ENCODE measurements around the gene EZH1.

EZH1 gene

DNA sequence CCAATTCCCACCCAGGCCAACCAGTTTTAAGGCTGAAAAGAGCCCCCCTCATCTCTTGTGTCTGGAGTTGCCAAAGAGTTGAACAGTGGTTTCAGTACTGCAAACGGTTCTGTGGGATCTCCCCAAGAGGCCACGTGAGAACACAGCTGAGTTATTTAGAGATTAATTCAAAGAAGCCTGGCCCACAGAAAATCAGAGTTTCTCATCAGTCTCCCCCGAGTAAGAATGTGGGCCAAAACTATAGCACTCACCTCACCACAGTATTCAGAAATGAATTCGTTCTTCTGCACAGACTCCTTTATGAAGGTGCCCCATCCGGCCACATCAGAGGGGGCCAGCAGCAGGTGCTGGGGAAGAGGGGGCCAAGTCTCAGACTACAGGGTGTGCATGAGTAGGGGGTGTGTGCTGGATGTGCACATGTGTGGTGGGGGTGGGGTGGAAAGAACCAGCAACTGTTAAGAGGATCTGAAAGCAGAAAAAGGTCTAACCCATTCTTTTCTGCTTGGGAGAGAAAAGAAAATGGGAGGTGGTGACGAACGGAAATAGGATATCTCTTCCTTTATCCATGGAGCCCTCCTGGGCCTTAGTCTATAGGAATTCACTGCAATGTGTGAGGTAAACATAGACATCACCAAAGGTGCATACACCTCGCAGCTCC lies 39.9 kb downstream of the EZH1 start:
- Histone ChIP-seq H3K27me3 (ENCODE audit: insufficient read depth, insufficient read length) (no peaks in the 10 kb centered on the region), H3K4me3 (ENCODE audit: insufficient read length, low read depth) (no peak overlapping the region), H3K9ac (ENCODE audit: insufficient read length, low read depth) (no peak overlapping the region), H3K9me3 (ENCODE audit: insufficient read depth, low read length) (no peaks in the 10 kb centered on the region), H3K4me1 (ENCODE audit: insufficient read depth, insufficient read length) (no peaks in the 10 kb centered on the region), H3K36me3 (ENCODE audit: insufficient read depth, insufficient read length, low read length) (peaks cover 76% of the 10 kb centered on the region)
- no peak for DNase-seq (ENCODE audit: low read depth, low spot score)
- TF ChIP-seq YY1 (IDR thresholded peaks at IDR 0.05; ENCODE audit: insufficient read depth, insufficient read length): no peak
- no peak for TF ChIP-seq SUZ12 (IDR thresholded peaks at IDR 0.05; ENCODE audit: extremely low read depth, insufficient read depth, insufficient read length)
- TF ChIP-seq ZNF274 (IDR thresholded peaks at IDR 0.05; ENCODE audit: low read depth, low read length): no peak

GRCh38 chr17:42704490-42704836 lies 40.4 kb downstream of the EZH1 start:
- H3K4me1 ChIP-seq (ENCODE audit: insufficient read depth, insufficient read length): peaks cover 2% of the 10 kb centered on the region
- H3K27me3 ChIP-seq (ENCODE audit: insufficient read depth, insufficient read length): no peaks in the 10 kb centered on the region
- DNase-seq (ENCODE audit: low read depth, low spot score): no peak
- no peak overlapping the region for H3K4me3 ChIP-seq (ENCODE audit: insufficient read length, low read depth)
- H3K36me3 ChIP-seq (ENCODE audit: insufficient read depth, insufficient read length, low read length): peaks cover 74% of the 10 kb centered on the region
- TF ChIP-seq SUZ12 (IDR thresholded peaks at IDR 0.05; ENCODE audit: extremely low read depth, insufficient read depth, insufficient read length) (no peak), YY1 (IDR thresholded peaks at IDR 0.05; ENCODE audit: insufficient read depth, insufficient read length) (no peak), ZNF274 (IDR thresholded peaks at IDR 0.05; ENCODE audit: low read depth, low read length) (no peak)
- no peaks in the 10 kb centered on the region for H3K9me3 ChIP-seq (ENCODE audit: insufficient read depth, low read length)
- H3K9ac ChIP-seq (ENCODE audit: insufficient read length, low read depth): no peak overlapping the region

DNA sequence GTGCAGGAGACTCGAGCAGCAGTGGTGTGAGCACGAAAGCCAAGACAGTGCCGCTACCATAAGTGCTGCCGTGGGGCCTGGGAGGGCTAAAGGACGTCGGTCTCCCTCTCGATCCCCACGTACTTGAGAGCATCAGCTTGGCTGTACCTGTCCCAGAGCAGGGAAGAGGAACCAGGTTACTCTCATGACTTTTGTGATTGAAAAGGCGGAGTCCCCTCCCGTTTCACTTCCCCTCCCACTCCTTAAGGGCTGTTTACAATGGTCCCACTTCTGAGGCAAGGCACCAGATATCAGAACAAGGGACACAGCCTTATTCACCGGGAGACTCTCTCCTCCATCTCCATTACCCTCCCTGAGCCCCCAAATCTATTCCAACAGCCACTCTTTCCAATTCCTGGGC lies 42.4 kb downstream of the EZH1 start:
- H3K4me1 ChIP-seq (ENCODE audit: insufficient read depth, insufficient read length): peaks cover 7% of the 10 kb centered on the region
- H3K9ac ChIP-seq (ENCODE audit: insufficient read length, low read depth): no peak overlapping the region
- no peak overlapping the region for H3K4me3 ChIP-seq (ENCODE audit: insufficient read length, low read depth)
- H3K36me3 ChIP-seq (ENCODE audit: insufficient read depth, insufficient read length, low read length): peaks cover 67% of the 10 kb centered on the region
- H3K27me3 ChIP-seq (ENCODE audit: insufficient read depth, insufficient read length): no peaks in the 10 kb centered on the region
- DNase-seq (ENCODE audit: low read depth, low spot score): no peak
- no peak for TF ChIP-seq ZNF274 (IDR thresholded peaks at IDR 0.05; ENCODE audit: low read depth, low read length)
- TF ChIP-seq YY1 (IDR thresholded peaks at IDR 0.05; ENCODE audit: insufficient read depth, insufficient read length): no peak
- no peak for TF ChIP-seq SUZ12 (IDR thresholded peaks at IDR 0.05; ENCODE audit: extremely low read depth, insufficient read depth, insufficient read length)
- no peaks in the 10 kb centered on the region for H3K9me3 ChIP-seq (ENCODE audit: insufficient read depth, low read length)

DNA sequence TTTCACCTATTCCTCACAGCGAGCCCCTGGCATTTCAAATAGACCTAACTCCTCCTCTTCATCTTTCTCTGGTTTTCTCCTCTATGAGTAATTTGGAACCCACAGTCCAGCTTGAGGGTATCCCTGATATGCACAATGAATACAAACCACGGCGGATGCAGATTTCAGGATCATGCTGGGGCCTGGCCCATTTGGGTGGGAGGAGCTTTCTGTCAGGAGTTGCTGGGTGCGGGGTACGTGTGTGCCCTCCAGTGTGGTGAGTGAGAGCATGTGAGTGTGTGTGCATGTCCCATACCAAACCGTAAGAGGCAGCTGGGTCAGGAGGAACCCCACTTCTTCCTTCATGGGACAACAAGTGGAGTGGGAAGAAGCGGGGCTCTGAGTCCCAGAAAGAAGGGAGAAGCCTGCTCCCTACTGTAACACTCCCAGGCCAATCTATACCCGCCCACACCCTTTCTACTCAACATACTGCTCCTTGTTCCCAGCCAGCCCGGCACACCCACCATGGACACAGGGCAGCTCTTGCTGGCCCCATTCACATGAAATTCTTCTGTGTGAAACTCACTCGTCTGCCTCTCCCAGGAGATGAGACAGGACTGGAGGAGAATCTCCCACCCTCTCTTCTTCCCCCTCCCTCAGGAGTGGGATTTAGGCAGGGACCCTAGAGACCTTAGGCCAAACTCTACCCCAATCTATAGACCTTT lies 44.1 kb downstream of the EZH1 start:
- Histone ChIP-seq H3K27me3 (ENCODE audit: insufficient read depth, insufficient read length) (no peaks in the 10 kb centered on the region), H3K4me1 (ENCODE audit: insufficient read depth, insufficient read length) (peaks cover 7% of the 10 kb centered on the region), H3K36me3 (ENCODE audit: insufficient read depth, insufficient read length, low read length) (peaks cover 66% of the 10 kb centered on the region), H3K9ac (ENCODE audit: insufficient read length, low read depth) (no peak overlapping the region), H3K4me3 (ENCODE audit: insufficient read length, low read depth) (no peak overlapping the region), H3K9me3 (ENCODE audit: insufficient read depth, low read length) (no peaks in the 10 kb centered on the region)
- DNase-seq (ENCODE audit: low read depth, low spot score): no peak
- TF ChIP-seq YY1 (IDR thresholded peaks at IDR 0.05; ENCODE audit: insufficient read depth, insufficient read length): no peak
- no peak for TF ChIP-seq ZNF274 (IDR thresholded peaks at IDR 0.05; ENCODE audit: low read depth, low read length)
- TF ChIP-seq SUZ12 (IDR thresholded peaks at IDR 0.05; ENCODE audit: extremely low read depth, insufficient read depth, insufficient read length): no peak

DNA sequence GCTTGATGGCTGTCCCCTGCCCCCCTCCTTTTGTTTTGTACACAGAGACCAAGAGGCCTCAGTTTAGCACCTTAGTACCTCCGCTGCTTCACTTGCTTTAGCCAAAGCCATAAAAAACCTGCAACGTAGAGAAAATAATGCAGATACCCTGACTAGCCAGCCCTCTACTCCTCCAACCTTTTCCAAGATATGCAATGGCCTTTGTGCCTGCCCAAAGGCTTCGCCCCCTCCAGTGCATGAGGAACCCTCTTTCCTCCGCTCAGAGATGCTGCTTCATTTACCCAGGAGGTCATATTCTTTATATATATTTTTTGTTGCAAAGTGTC lies 45.5 kb downstream of the EZH1 start:
- no peaks in the 10 kb centered on the region for H3K9me3 ChIP-seq (ENCODE audit: insufficient read depth, low read length)
- no peak overlapping the region for H3K4me3 ChIP-seq (ENCODE audit: insufficient read length, low read depth)
- DNase-seq (ENCODE audit: low read depth, low spot score): no peak
- no peaks in the 10 kb centered on the region for H3K27me3 ChIP-seq (ENCODE audit: insufficient read depth, insufficient read length)
- H3K4me1 ChIP-seq (ENCODE audit: insufficient read depth, insufficient read length): peaks cover 11% of the 10 kb centered on the region
- no peak overlapping the region for H3K9ac ChIP-seq (ENCODE audit: insufficient read length, low read depth)
- peaks cover 69% of the 10 kb centered on the region for H3K36me3 ChIP-seq (ENCODE audit: insufficient read depth, insufficient read length, low read length)
- no peak for TF ChIP-seq ZNF274 (IDR thresholded peaks at IDR 0.05; ENCODE audit: low read depth, low read length)
- no peak for TF ChIP-seq SUZ12 (IDR thresholded peaks at IDR 0.05; ENCODE audit: extremely low read depth, insufficient read depth, insufficient read length)
- no peak for TF ChIP-seq YY1 (IDR thresholded peaks at IDR 0.05; ENCODE audit: insufficient read depth, insufficient read length)

GRCh38 chr17:42698736-42699414 lies 46.0 kb downstream of the EZH1 start:
- no peaks in the 10 kb centered on the region for H3K9me3 ChIP-seq (ENCODE audit: insufficient read depth, low read length)
- H3K4me1 ChIP-seq (ENCODE audit: insufficient read depth, insufficient read length): peaks cover 11% of the 10 kb centered on the region
- H3K4me3 ChIP-seq (ENCODE audit: insufficient read length, low read depth): no peak overlapping the region
- no peaks in the 10 kb centered on the region for H3K27me3 ChIP-seq (ENCODE audit: insufficient read depth, insufficient read length)
- no peak for TF ChIP-seq SUZ12 (IDR thresholded peaks at IDR 0.05; ENCODE audit: extremely low read depth, insufficient read depth, insufficient read length)
- no peak overlapping the region for H3K9ac ChIP-seq (ENCODE audit: insufficient read length, low read depth)
- no peak for DNase-seq (ENCODE audit: low read depth, low spot score)
- peaks cover 68% of the 10 kb centered on the region for H3K36me3 ChIP-seq (ENCODE audit: insufficient read depth, insufficient read length, low read length)

- Histone ChIP-seq H3K27me3 (ENCODE audit: insufficient read depth, insufficient read length) (no peaks in the 10 kb centered on the region), H3K4me1 (ENCODE audit: insufficient read depth, insufficient read length) (peaks cover 11% of the 10 kb centered on the region), H3K36me3 (ENCODE audit: insufficient read depth, insufficient read length, low read length) (peaks cover 66% of the 10 kb centered on the region), H3K4me3 (ENCODE audit: insufficient read length, low read depth) (no peak overlapping the region), H3K9me3 (ENCODE audit: insufficient read depth, low read length) (no peaks in the 10 kb centered on the region), H3K9ac (ENCODE audit: insufficient read length, low read depth) (no peak overlapping the region)
- no peak for DNase-seq (ENCODE audit: low read depth, low spot score)
- TF ChIP-seq YY1 (IDR thresholded peaks at IDR 0.05; ENCODE audit: insufficient read depth, insufficient read length) (no peak), ZNF274 (IDR thresholded peaks at IDR 0.05; ENCODE audit: low read depth, low read length) (no peak), SUZ12 (IDR thresholded peaks at IDR 0.05; ENCODE audit: extremely low read depth, insufficient read depth, insufficient read length) (no peak)
These were observed 47.6 kb downstream of the EZH1 start for GRCh38 chr17:42697108-42697811.
